HCT116 (cell line): ENCODE results near the gene CD164. TPM values are rescaled to one million over a fixed set of nuclear protein-coding genes. Genes with fewer than 3 reads are reported as not detected.

Experiments used
- ATAC-seq: fragments of 200-7000 bp; cut with Tn5 transposase; 2 replicates; pipeline ENCODE4 v1.9.1; 2020; ENCODE audit warnings: mild to moderate bottlenecking, moderate library complexity
- BruUV-seq: library from RNA; stranded (reverse); fragments of 400-500 nt; replicated peaks from 2 replicates; lab custom pipeline; 2021; lab: Mats Ljungman, UMichigan
- CTCF ChIA-PET: fragments of 300-600 bp; sonication (Branson Sonifier 250); formaldehyde crosslinking; loops from one replicate; lab custom pipeline; 2021; ENCODE audit warnings: antibody characterized with exemption; lab: Charles Lee
- POLR2A ChIA-PET: fragments of 300-600, 350-600 bp; sonication (Branson Sonifier 250); formaldehyde crosslinking; loops from one replicate; lab custom pipeline; 2021; ENCODE audit warnings: antibody characterized with exemption; lab: Charles Lee
- RAD21 ChIA-PET, 2 experiments: fragments of 300-600 bp; sonication (Branson Sonifier 250); formaldehyde crosslinking; loops; one replicate each; lab custom pipeline; 2023; ENCODE audit warnings: low total read pairs in 2 of 2; ENCODE audit not compliant: uncharacterized antibody in 2 of 2, unreplicated experiment in 2 of 2, low non-redundant PET in 1 of 2; lab: Charles Lee
- DNase-seq: peaks from one replicate; pipeline ENCODE4 v3.0.0-alpha.2; 2010; ENCODE audit warnings: low read depth, low spot score
- H2AFZ ChIP-seq: fragments of 200-600 bp; shearing (Covaris generic), sonication (generic); 2 replicates; pipeline ENCODE4 v1.6.1; 2017; ENCODE audit warnings: low read depth, mixed run types, mixed read lengths, antibody characterized with exemption, low read length; ENCODE audit not compliant: poor library complexity, severe bottlenecking
- H3K27ac ChIP-seq: 2 replicates; pipeline ENCODE4 v1.5.1; 2012; ENCODE audit warnings: low read depth, low read length
- H3K27me3 ChIP-seq: fragments of 200-600 bp; sonication (generic); 2 replicates; pipeline ENCODE4 v1.6.1; 2016; ENCODE audit warnings: mixed run types, low read length, mixed read lengths; ENCODE audit not compliant: insufficient read depth
- H3K36me3 ChIP-seq, 2 experiments: fragments of 200-500 bp in 1 of 2; fragments of 200-600 bp in 1 of 2; sonication (Bioruptor generic) in 1 of 2; sonication (generic) in 1 of 2; 2 replicates each; pipeline versions ENCODE4 v1.5.1 to v1.6.1; 2014 to 2016; ENCODE audit warnings: low read length in 2 of 2, inconsistent platforms in 1 of 2, mixed read lengths in 1 of 2, mixed run types in 1 of 2; ENCODE audit not compliant: insufficient read depth in 2 of 2, control insufficient read depth in 1 of 2
- H3K4me1 ChIP-seq, 2 experiments: fragments of 200-600 bp in 1 of 2; sonication (generic) in 1 of 2; 2 replicates each; pipeline versions ENCODE4 v1.5.1 to v1.6.1; 2012 to 2017; ENCODE audit warnings: low read length in 2 of 2, inconsistent platforms in 1 of 2, mild to moderate bottlenecking in 1 of 2, mixed read lengths in 1 of 2, mixed run types in 1 of 2, moderate library complexity in 1 of 2; ENCODE audit not compliant: insufficient read depth in 2 of 2, control insufficient read depth in 1 of 2
- H3K4me2 ChIP-seq: fragments of 200-600 bp; sonication (generic); 2 replicates; pipeline ENCODE4 v1.6.1; 2017; ENCODE audit warnings: mixed run types, low read length, mixed read lengths
- H3K4me3 ChIP-seq, 2 experiments: fragments of 200-600 bp in 1 of 2; sonication (generic) in 1 of 2; replicated peaks in 1 of 2; 2 replicates each; pipeline ENCODE4 v1.5.1; 2011 to 2016; ENCODE audit warnings: low read length in 2 of 2, control low read depth in 1 of 2, low read depth in 1 of 2, mild to moderate bottlenecking in 1 of 2, mixed read lengths in 1 of 2, mixed run types in 1 of 2
- H3K79me2 ChIP-seq: fragments of 200-600 bp; sonication (generic); 2 replicates; pipeline ENCODE4 v1.6.1; 2017; ENCODE audit warnings: mild to moderate bottlenecking, mixed run types, low read length, moderate library complexity, mixed read lengths; ENCODE audit not compliant: insufficient read depth
- H3K9ac ChIP-seq: fragments of 200-600 bp; sonication (generic); 2 replicates; pipeline ENCODE4 v1.6.1; 2016; ENCODE audit warnings: low read length, mixed read lengths
- H3K9me2 ChIP-seq: fragments of 200-600 bp; sonication (generic), shearing (Covaris generic); 2 replicates; pipeline ENCODE4 v1.6.1; 2017; ENCODE audit warnings: mixed run types, mild to moderate bottlenecking, moderate library complexity; ENCODE audit not compliant: insufficient read depth
- H3K9me3 ChIP-seq, 2 experiments: fragments of 200-500 bp in 1 of 2; fragments of 200-600 bp in 1 of 2; sonication (Bioruptor generic) in 1 of 2; sonication (generic) in 1 of 2; 2 replicates each; pipeline ENCODE4 v1.6.1; 2014 to 2017; ENCODE audit warnings: low read length in 2 of 2, mixed read lengths in 2 of 2, inconsistent platforms in 1 of 2, low read depth in 1 of 2, mild to moderate bottlenecking in 1 of 2, mixed run types in 1 of 2, moderate library complexity in 1 of 2; ENCODE audit not compliant: control insufficient read depth in 1 of 2, insufficient read depth in 1 of 2
- H4K20me1 ChIP-seq: fragments of 200-600 bp; sonication (generic), shearing (Covaris generic); 2 replicates; pipeline ENCODE4 v1.6.1; 2017; ENCODE audit warnings: mixed run types, mild to moderate bottlenecking, moderate library complexity; ENCODE audit not compliant: insufficient read depth
- CBX3 ChIP-seq: IDR thresholded peaks from 2 replicates; pipeline ENCODE4 v1.6.1; 2012; ENCODE audit warnings: low read depth
- CTCF ChIP-seq, 3 experiments: fragments of 200-600 bp in 1 of 3; sonication (generic) in 1 of 3; IDR thresholded peaks in 2 of 3; conservative IDR thresholded peaks in 1 of 3; 2 replicates each; pipeline ENCODE4 v1.5.1; 2012 to 2017; ENCODE audit warnings: low read depth in 2 of 3, low read length in 2 of 3, antibody characterized with exemption in 1 of 3, borderline replicate concordance in 1 of 3, control low read depth in 1 of 3, mild to moderate bottlenecking in 1 of 3, mixed read lengths in 1 of 3, mixed run types in 1 of 3, moderate library complexity in 1 of 3; ENCODE audit not compliant: insufficient read depth in 1 of 3
- ELF1 ChIP-seq: IDR thresholded peaks from 2 replicates; pipeline ENCODE4 v1.6.1; 2012; ENCODE audit warnings: low read depth, borderline replicate concordance
- EZH2 ChIP-seq: fragments of 200-600 bp; sonication (generic); IDR thresholded peaks from 2 replicates; pipeline ENCODE4 v1.6.1; 2017; ENCODE audit warnings: antibody characterized with exemption, mixed run types
- FOSL1 ChIP-seq: IDR thresholded peaks from 2 replicates; pipeline ENCODE4 v1.6.1; 2012; ENCODE audit warnings: low read depth
- JUND ChIP-seq: IDR thresholded peaks from 2 replicates; pipeline ENCODE4 v1.6.1; 2012
- MAX ChIP-seq: IDR thresholded peaks from 2 replicates; pipeline ENCODE4 v1.6.1; 2012
- POLR2A ChIP-seq: IDR thresholded peaks from 2 replicates; pipeline ENCODE4 v1.7.0; 2011; ENCODE audit warnings: borderline replicate concordance; ENCODE audit not compliant: insufficient read depth, insufficient read length; ENCODE audit errors: extremely low read depth
- POLR2AphosphoS5 ChIP-seq: IDR thresholded peaks from 2 replicates; pipeline ENCODE4 v1.6.1; 2011; ENCODE audit warnings: mild to moderate bottlenecking, low read depth, low read length, moderate library complexity
- REST ChIP-seq: IDR thresholded peaks from 2 replicates; pipeline ENCODE4 v1.6.1; 2012; ENCODE audit warnings: low read depth
- SP1 ChIP-seq: IDR thresholded peaks from 2 replicates; pipeline ENCODE4 v1.6.1; 2012; ENCODE audit warnings: low read depth
- TCF7L2 ChIP-seq: IDR thresholded peaks from 2 replicates; pipeline ENCODE4 v1.7.0; 2011; ENCODE audit warnings: borderline replicate concordance, inconsistent platforms; ENCODE audit not compliant: insufficient read depth, insufficient read length; ENCODE audit errors: extremely low read depth
- YY1 ChIP-seq: IDR thresholded peaks from 2 replicates; pipeline ENCODE4 v1.6.1; 2011; ENCODE audit warnings: low read length, low read depth, moderate library complexity, mild to moderate bottlenecking; ENCODE audit not compliant: insufficient replicate concordance; ENCODE audit errors: extremely low read depth
- ZBTB33 ChIP-seq: IDR thresholded peaks from 2 replicates; pipeline ENCODE4 v1.6.1; 2011; ENCODE audit warnings: mild to moderate bottlenecking, low read length, moderate library complexity; ENCODE audit not compliant: insufficient replicate concordance; ENCODE audit errors: extremely low read depth
- intact Hi-C: fragments of 100-400 bp; cut with micrococcal nuclease; formaldehyde crosslinking; loops from 2 replicates; pipeline ENCODE4 v1.10.0; 2022
- total RNA-seq: library from RNA; stranded (reverse); gene quantifications from one replicate; pipeline ENCODE4 v1.2.1, GENCODE V29; 2021; ENCODE audit not compliant: unreplicated experiment

The CD164 gene
- total RNA-seq, 1 experiment from 2014 or later, result 171 TPM

- Histone ChIP-seq H3K9ac (no peak overlapping the region), H4K20me1 (no peaks in the 10 kb centered on the region), H3K36me3 (no peaks in the 10 kb centered on the region), H3K4me3 (no peak overlapping the region), H3K4me1 (peaks cover 2% of the 10 kb centered on the region in 2 experiments; a peak in 2 of 4 replicates), H3K4me2 (no peak overlapping the region), H3K9me3 (no peaks in the 10 kb centered on the region), H2AFZ (no peak overlapping the region), H3K79me2 (no peaks in the 10 kb centered on the region), H3K9me2 (no peaks in the 10 kb centered on the region), H3K27ac (no peak overlapping the region), H3K27me3 (no peaks in the 10 kb centered on the region)
- no peak for DNase-seq
- intact Hi-C loops, result no loop called here
- ChIA-PET POLR2A (no interaction called here), CTCF (no interaction called here), RAD21 (no interaction called here)
- no TSS peak for BruUV-seq
- ATAC-seq, result no peak
- no peak for TF ChIP-seq REST
- TF ChIP-seq POLR2AphosphoS5, result no peak
These were observed 51.2 kb downstream of the CD164 start for GRCh38 chr6:109331081-109331480.

- POLR2A ChIA-PET, result no interaction called here
- H3K4me1 ChIP-seq, result no peaks in the 10 kb centered on the region
- intact Hi-C loops, result no loop called here
- H4K20me1 ChIP-seq, result no peaks in the 10 kb centered on the region
- no peak overlapping the region for H3K9ac ChIP-seq
- H3K79me2 ChIP-seq, result no peaks in the 10 kb centered on the region
- RAD21 ChIA-PET, result no interaction called here
- DNase-seq (no peak), ATAC-seq (no peak)
- no peak overlapping the region for H3K4me2 ChIP-seq
- H2AFZ ChIP-seq, result no peak overlapping the region
- no TSS peak for BruUV-seq
- no peak overlapping the region for H3K4me3 ChIP-seq
- no peaks in the 10 kb centered on the region for H3K9me2 ChIP-seq
- H3K27me3 ChIP-seq, result no peaks in the 10 kb centered on the region
- no peak overlapping the region for H3K27ac ChIP-seq
- CTCF ChIA-PET, result no interaction called here
- no peaks in the 10 kb centered on the region for H3K9me3 ChIP-seq
- no peaks in the 10 kb centered on the region for H3K36me3 ChIP-seq
- TF ChIP-seq CTCF (IDR thresholded peaks at IDR 0.05 in 2 of 3, conservative IDR thresholded peaks at IDR 0.05 in 1 of 3; ENCODE audit: borderline replicate concordance in 1 of 3, insufficient read depth in 1 of 3, low read depth in 2 of 3, low read length in 2 of 3) (no peak), JUND (no peak), CBX3 (no peak), YY1 (no peak), FOSL1 (no peak), MAX (no peak), SP1 (no peak), POLR2A (no peak), ELF1 (no peak), TCF7L2 (no peak), ZBTB33 (no peak), EZH2 (no peak)
These were observed 52.0 kb downstream of the CD164 start for GRCh38 chr6:109330263-109330662.
